Colonic mucosa (tissue), 4 donors: ENCODE data around the gene KRT7. TPM values are rescaled to one million over a fixed set of nuclear protein-coding genes. Genes with fewer than 3 reads are reported as not detected.
"Not testable (repeated sequence)": the region's sequence is repeated elsewhere in the genome, so short reads cannot be mapped to it uniquely, and the experiment has no call there.

ENCODE experiments used
- DNase-seq: peaks from one replicate; pipeline ENCODE4 v3.0.0-alpha.2; 2020
- H3K27ac ChIP-seq: fragments of 200-600 bp; one replicate; pipeline ENCODE4 v1.8.0; 2021
- H3K27me3 ChIP-seq: fragments of 200-600 bp; one replicate; pipeline ENCODE4 v1.8.0; 2021
- H3K36me3 ChIP-seq: fragments of 200-600 bp; one replicate; pipeline ENCODE4 v1.8.0; 2021
- H3K4me1 ChIP-seq: fragments of 200-600 bp; one replicate; pipeline ENCODE4 v1.8.0; 2021; ENCODE audit warnings: mild to moderate bottlenecking
- H3K4me3 ChIP-seq: fragments of 200-600 bp; one replicate; pipeline ENCODE4 v1.8.0; 2021
- H3K9ac ChIP-seq, 2 donors: one replicate each; pipeline ENCODE4 v1.7.0; 2013; ENCODE audit warnings: control low read depth in 2 of 2, low read depth in 2 of 2, low read length in 2 of 2
- H3K9me3 ChIP-seq: fragments of 200-600 bp; one replicate; pipeline ENCODE4 v1.8.0; 2021
- intact Hi-C: fragments of 100-400 bp; cut with DNase I; formaldehyde crosslinking; loops from one replicate; pipeline ENCODE4 v1.14.1; 2022
- total RNA-seq, 2 donors: library from RNA; stranded (reverse); fragmentation: NEBNext Ultra II Directional in 1 of 2; extraction: Animal tissue kit (Norgen Biotek cat#: 25700) in 1 of 2; gene quantifications; one replicate each; pipeline ENCODE4 v1.2.1, GENCODE V29; 2021
- TF ChIP-seq, protein P1 (sequence below): fragments of 200-600 bp; IDR thresholded peaks from one replicate; pipeline ENCODE4 v1.8.0; 2022; ENCODE audit warnings: antibody characterized with exemption, mild to moderate bottlenecking
- donor health status: healthy.
- donor health status: DM: no; HTN: no; CAD: no.
- donor health status: DM: no; HTN: no; CAD: no.

The KRT7 gene
- total RNA-seq, 2 donors from 2014 or later, result 2.1 to 4.0 TPM

DNA sequence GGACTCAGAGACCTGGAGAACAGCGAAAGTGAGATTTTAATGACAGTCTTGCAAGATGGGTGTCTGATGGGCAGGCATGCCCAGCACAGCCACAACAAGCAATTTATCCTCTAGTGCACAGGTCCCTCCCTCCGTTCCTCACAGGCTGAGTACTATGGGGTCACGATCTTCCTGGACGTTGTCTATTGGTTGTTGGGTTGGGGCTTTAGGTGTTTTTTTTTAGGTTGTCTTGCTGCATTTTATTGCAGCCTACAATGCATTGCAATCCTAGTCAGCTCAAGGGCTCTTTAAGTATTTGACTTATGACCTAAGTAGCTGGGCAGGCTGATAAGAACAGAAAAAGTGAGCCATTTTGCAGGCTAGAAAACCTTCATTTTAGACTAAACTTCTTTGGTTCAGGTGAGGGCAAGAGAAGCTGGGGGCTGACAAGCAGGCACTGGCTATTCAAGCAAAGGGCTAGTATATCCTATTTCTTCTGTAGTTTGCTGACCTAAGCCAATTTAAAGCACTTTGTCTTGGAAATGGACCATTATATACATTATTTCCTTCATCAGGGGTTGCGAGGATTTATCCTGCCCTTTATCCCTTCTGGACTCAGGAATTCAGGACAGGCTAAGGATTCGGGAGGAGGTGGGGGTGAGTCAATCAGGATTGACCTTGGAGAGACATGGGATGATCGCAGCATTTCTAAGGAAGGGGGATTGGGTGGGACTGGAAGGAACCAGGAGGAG lies 6.0 kb downstream of the KRT7 start:
- Histone ChIP-seq H3K27me3 (no peaks in the 10 kb centered on the region), H3K4me3 (no peak overlapping the region), H3K4me1 (peaks cover 3% of the 10 kb centered on the region), H3K36me3 (no peaks in the 10 kb centered on the region), H3K27ac (no peak overlapping the region), H3K9ac (no peak overlapping the region), H3K9me3 (no peaks in the 10 kb centered on the region)
- no peak for DNase-seq
- TF ChIP-seq, protein P1, sequence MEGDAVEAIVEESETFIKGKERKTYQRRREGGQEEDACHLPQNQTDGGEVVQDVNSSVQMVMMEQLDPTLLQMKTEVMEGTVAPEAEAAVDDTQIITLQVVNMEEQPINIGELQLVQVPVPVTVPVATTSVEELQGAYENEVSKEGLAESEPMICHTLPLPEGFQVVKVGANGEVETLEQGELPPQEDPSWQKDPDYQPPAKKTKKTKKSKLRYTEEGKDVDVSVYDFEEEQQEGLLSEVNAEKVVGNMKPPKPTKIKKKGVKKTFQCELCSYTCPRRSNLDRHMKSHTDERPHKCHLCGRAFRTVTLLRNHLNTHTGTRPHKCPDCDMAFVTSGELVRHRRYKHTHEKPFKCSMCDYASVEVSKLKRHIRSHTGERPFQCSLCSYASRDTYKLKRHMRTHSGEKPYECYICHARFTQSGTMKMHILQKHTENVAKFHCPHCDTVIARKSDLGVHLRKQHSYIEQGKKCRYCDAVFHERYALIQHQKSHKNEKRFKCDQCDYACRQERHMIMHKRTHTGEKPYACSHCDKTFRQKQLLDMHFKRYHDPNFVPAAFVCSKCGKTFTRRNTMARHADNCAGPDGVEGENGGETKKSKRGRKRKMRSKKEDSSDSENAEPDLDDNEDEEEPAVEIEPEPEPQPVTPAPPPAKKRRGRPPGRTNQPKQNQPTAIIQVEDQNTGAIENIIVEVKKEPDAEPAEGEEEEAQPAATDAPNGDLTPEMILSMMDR, result no peak
- intact Hi-C loops, result no loop called here

DNA sequence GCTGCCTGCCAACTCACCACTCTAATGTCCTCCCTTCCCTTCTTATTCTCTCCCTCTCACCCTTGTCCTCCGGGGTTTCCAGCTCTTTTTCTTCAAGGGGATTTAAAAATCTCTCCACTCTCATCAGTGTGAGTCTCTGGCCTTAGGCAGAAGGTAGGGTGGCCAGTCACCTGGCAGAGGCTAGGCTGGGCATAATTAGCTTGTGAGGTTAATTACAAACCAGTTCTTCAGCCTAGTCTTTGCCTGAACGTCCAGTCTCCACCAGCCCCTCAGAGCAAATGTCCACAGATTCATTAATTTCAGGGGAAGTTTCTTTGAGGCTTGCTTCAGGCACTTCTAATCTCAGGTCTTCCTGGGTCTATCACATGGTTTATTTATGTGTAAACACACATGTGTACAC lies 6.7 kb downstream of the KRT7 start:
- H3K9ac ChIP-seq, result no peak overlapping the region
- no peaks in the 10 kb centered on the region for H3K9me3 ChIP-seq
- no peak for DNase-seq
- H3K36me3 ChIP-seq, result no peaks in the 10 kb centered on the region
- TF ChIP-seq, protein P1, result no peak
- peaks cover 9% of the 10 kb centered on the region for H3K4me1 ChIP-seq
- no peak overlapping the region for H3K27ac ChIP-seq
- H3K4me3 ChIP-seq, result no peak overlapping the region
- intact Hi-C loops, result no loop called here
- no peaks in the 10 kb centered on the region for H3K27me3 ChIP-seq

DNA sequence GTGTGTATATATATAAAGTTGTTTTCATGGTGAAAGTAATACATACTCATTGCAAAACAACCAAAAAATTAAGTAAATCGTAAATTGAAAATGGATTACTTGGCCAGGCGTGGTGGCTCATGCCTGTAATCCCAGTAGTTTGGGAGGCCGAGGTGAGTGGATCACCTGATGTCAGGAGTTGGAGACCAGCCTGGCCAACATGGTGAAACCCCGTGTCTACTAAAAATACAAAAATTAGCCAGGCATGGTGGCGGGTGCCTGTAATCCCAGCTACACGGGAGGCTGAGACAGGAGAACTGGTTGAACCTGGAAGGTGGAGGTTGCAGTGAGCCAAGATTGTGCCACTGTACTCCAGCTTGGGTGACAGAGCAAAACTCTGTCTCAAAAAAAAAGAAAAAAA lies 7.2 kb downstream of the KRT7 start:
- H3K36me3 ChIP-seq, H3K27me3 ChIP-seq, H3K9me3 ChIP-seq, H3K4me1 ChIP-seq, H3K9ac ChIP-seq, H3K4me3 ChIP-seq, intact Hi-C loops, DNase-seq, H3K27ac ChIP-seq: not testable (repeated sequence)

DNA sequence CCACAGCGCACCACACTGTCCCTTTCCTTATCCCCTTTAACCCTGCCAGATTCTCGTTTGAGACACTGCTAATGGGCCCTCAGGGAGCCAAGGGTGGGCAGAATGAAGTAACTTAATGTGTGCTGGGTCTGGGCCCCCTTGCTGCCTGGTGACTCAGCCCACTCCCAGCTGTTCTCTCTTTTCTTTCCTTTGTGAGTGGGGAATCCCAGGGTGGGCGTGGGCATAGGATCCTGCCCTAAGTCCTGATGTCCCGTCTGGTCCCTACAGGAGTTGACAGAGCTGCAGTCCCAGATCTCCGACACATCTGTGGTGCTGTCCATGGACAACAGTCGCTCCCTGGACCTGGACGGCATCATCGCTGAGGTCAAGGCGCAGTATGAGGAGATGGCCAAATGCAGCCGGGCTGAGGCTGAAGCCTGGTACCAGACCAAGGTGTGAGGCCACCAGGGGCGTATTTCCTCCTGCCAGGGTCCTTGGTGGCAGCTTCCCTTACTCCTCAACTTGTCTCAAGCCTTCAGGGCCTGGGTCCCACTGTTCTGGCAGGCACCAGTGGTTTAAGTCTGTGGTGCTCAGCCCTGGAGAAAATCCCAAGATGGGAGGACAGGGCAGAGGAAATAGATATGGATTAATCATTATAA lies 8.3 kb downstream of the KRT7 start:
- no peak overlapping the region for H3K9ac ChIP-seq
- intact Hi-C loops, result no loop called here
- H3K4me1 ChIP-seq, result peaks cover 9% of the 10 kb centered on the region
- no peak for DNase-seq
- no peak overlapping the region for H3K27ac ChIP-seq
- H3K36me3 ChIP-seq, result no peaks in the 10 kb centered on the region
- no peaks in the 10 kb centered on the region for H3K27me3 ChIP-seq
- H3K4me3 ChIP-seq, result no peak overlapping the region
- H3K9me3 ChIP-seq, result no peaks in the 10 kb centered on the region
- TF ChIP-seq, protein P1, result no peak

DNA sequence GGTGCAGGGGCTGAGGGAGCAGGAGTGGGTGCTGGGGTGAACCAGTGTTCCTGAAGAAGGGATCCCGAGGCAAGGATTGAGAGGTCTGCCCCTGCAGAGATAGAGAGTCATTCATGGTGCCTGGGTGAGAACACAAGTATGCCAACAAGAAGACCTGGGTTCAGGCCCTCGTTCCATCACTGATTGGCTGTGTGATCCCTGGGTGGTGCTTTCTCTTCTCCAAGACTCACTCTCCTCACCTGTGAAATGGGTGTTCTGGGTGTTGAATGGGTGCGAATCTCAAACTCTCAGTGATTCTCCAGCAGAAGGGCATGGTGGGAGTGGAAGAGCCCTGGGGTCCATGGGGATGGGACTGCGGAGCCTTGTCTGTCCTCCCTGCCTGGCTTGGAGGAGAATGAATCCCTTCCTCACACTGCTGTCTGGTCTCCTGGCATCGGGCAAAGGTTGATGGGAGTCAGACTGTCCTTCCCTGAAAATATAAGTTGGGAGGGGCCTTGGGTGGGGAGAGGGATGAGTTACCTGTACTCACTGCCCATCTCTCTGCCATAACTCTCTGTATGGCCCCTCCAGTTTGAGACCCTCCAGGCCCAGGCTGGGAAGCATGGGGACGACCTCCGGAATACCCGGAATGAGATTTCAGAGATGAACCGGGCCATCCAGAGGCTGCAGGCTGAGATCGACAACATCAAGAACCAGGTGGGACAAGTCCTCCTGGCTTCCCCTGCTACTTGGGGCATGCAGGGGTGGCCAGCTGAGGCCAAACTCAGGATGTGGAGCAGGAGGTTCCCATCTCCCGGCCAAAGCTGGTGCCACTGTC lies 9.6 kb downstream of the KRT7 start:
- DNase-seq, result no peak
- no peak overlapping the region for H3K27ac ChIP-seq
- intact Hi-C loops, result no loop called here
- H3K27me3 ChIP-seq, result no peaks in the 10 kb centered on the region
- H3K9me3 ChIP-seq, result no peaks in the 10 kb centered on the region
- H3K4me3 ChIP-seq, result no peak overlapping the region
- H3K4me1 ChIP-seq, result peaks cover 10% of the 10 kb centered on the region
- TF ChIP-seq, protein P1, result no peak
- no peaks in the 10 kb centered on the region for H3K36me3 ChIP-seq
- H3K9ac ChIP-seq, result no peak overlapping the region
